Measurements from ENCODE around the gene CYB561D1.

DNA sequence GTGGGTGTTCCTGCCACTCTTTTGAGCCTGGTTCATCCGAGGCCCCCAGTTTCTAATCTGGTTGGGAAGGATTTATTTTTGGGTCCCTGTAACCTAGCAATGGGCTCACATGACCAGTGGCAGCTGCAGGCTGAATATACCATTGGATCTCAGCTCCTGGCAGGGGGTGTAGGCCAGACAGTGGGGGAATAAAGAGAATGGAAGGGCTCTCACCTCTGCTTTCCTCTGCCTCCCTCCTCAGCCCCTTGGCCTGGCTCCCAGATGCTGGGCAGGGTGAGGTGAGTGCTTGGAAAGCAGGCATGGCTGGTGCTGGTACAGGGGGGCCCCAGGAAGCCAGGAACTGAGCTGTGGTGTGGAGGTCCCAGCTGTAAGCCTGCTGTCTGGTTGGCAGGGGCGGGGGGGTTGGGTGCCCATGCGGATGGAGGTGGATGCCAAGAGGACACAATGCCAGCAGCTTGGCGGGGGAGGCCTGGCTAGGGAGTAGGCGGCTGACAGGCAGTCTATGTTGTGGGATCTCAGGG is 42.1 kb downstream of the CYB561D1 start:
- TF ChIP-seq, protein P1, sequence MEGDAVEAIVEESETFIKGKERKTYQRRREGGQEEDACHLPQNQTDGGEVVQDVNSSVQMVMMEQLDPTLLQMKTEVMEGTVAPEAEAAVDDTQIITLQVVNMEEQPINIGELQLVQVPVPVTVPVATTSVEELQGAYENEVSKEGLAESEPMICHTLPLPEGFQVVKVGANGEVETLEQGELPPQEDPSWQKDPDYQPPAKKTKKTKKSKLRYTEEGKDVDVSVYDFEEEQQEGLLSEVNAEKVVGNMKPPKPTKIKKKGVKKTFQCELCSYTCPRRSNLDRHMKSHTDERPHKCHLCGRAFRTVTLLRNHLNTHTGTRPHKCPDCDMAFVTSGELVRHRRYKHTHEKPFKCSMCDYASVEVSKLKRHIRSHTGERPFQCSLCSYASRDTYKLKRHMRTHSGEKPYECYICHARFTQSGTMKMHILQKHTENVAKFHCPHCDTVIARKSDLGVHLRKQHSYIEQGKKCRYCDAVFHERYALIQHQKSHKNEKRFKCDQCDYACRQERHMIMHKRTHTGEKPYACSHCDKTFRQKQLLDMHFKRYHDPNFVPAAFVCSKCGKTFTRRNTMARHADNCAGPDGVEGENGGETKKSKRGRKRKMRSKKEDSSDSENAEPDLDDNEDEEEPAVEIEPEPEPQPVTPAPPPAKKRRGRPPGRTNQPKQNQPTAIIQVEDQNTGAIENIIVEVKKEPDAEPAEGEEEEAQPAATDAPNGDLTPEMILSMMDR (IDR thresholded peaks at IDR 0.05) = no peak
- no peak for TF ChIP-seq POLR2A (IDR thresholded peaks at IDR 0.05)

Measured in body of pancreas (tissue), 4 donors.